ACC112 (cell line): ENCODE results near the gene HNRNPA0.

ENCODE experiments used
- H2AFZ ChIP-seq: fragments of 200-600 bp; sonication (generic); one replicate; pipeline ENCODE4 v1.6.0; 2017; ENCODE audit warnings: antibody characterized with exemption, low read length; ENCODE audit not compliant: unreplicated experiment
- H3K27ac ChIP-seq: fragments of 200-600 bp; sonication (generic); 2 replicates; pipeline ENCODE4 v1.5.1; 2014; ENCODE audit warnings: low read depth, mild to moderate bottlenecking, antibody characterized with exemption, low read length, moderate library complexity
- H3K27me3 ChIP-seq: fragments of 200-600 bp; sonication (generic); 2 replicates; pipeline ENCODE4 v1.6.1; 2014; ENCODE audit warnings: mild to moderate bottlenecking, antibody characterized with exemption, low read length, moderate library complexity, mixed read lengths; ENCODE audit not compliant: insufficient read depth
- H3K36me3 ChIP-seq: fragments of 200-600 bp; sonication (generic); 2 replicates; pipeline ENCODE4 v1.6.1; 2016; ENCODE audit warnings: mild to moderate bottlenecking, antibody characterized with exemption, low read length, moderate library complexity, mixed read lengths; ENCODE audit not compliant: insufficient read depth
- H3K4me1 ChIP-seq: fragments of 200-600 bp; sonication (generic); one replicate; pipeline ENCODE4 v1.6.1; 2016; ENCODE audit warnings: low read length, mixed read lengths; ENCODE audit not compliant: insufficient read depth, unreplicated experiment, control insufficient read depth
- H3K4me3 ChIP-seq: fragments of 200-600 bp; sonication (generic); 2 replicates; pipeline ENCODE4 v1.5.1; 2014; ENCODE audit warnings: mild to moderate bottlenecking, low read depth, low read length
- H3K79me2 ChIP-seq: fragments of 200-600 bp; sonication (generic); one replicate; pipeline ENCODE4 v1.6.0; 2016; ENCODE audit warnings: low read length; ENCODE audit not compliant: control insufficient read depth, unreplicated experiment, insufficient read depth

HNRNPA0 gene

DNA sequence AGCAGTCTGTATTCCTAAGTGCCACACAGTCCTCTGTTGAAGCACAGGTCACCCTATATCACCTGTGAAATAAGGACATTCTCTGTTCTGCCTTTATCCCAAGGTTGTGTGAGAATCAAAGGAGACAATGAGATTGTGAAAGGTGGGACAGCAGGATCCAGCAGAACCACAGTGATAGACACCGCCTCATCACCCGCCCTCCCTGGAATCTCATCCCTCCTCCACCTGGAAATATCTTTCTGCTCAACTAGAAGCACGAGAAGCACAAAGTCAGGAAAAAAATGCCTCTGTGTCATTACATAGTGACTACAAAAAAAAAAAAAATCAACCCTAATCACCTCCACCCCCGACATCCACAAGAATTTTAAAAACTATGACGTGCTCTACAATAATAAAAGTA, 50.6 kb downstream of the HNRNPA0 start:
- no peak overlapping the region for H2AFZ ChIP-seq
- H3K79me2 ChIP-seq, result no peaks in the 10 kb centered on the region
- H3K4me1 ChIP-seq, result peaks cover 5% of the 10 kb centered on the region
- H3K36me3 ChIP-seq, result no peaks in the 10 kb centered on the region
- no peak overlapping the region for H3K4me3 ChIP-seq
- no peak overlapping the region for H3K27ac ChIP-seq
- no peaks in the 10 kb centered on the region for H3K27me3 ChIP-seq

DNA sequence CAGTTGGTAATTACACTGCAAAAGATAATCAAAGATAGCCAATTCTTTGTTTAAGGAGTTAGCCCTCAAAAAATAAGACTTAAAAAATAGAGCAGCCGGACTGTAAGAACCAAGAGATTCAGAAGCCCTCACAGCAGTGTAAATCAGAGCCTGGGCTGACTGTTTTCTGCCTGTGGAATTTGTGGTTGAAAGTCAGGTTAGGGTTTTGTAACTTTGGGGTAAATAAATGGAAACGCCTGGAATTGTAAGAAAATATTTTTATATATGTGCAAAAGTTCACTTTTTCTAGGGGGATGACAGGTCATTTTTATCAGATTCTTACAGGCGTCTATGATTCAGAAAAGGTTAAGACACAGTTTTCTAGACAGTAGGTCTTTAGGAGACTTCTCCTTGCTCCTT, 53.9 kb downstream of the HNRNPA0 start:
- Histone ChIP-seq H3K79me2 (no peaks in the 10 kb centered on the region), H2AFZ (no peak overlapping the region), H3K27ac (no peak overlapping the region), H3K36me3 (no peaks in the 10 kb centered on the region), H3K4me1 (peaks cover 8% of the 10 kb centered on the region), H3K4me3 (no peak overlapping the region), H3K27me3 (no peaks in the 10 kb centered on the region)

DNA sequence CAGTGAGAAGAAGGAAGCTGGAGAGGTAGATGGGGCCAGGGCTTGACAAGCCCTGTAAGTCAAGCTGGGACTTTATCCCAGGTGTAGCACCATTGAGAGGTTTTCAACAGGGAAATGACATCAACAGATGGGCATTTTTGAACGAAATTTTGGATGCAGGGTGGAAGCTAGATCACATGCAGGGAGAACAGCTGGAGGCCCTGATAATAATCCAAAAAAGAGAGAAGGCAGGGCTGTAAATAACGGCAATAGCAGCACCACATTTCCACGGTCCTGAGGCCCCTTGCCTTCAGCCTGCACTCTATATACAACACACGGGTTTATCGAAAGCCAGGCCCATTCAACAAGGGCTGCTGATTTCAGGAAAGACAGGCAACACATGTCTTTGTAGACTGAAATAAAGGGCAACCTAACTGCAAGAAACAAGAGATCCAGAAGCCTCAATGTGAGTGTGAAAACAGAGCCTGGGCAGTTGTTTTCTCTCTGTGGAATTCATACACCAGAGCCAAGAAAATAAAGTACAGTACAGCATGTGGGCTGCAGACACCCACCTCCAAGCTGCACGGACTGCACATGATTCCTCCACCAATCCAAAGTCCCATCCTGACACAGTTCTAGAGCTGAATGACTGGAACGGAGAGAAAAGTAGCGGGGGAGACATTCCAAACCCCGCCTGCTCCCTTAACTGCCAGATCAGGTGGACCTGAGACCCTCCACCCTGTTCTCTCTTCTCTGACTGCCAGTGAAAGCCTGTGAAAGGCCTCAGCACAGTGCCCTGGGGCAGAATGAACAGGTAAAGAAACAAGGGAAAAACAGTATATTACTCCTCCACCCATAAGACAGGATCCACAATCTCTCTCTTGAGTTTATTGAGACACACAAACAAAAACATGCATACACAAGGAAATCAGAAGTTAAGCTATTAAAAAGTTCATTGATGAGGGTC, 54.6 kb downstream of the HNRNPA0 start:
- Histone ChIP-seq H3K27me3 (no peaks in the 10 kb centered on the region), H2AFZ (no peak overlapping the region), H3K36me3 (no peaks in the 10 kb centered on the region), H3K4me1 (peaks cover 8% of the 10 kb centered on the region), H3K79me2 (no peaks in the 10 kb centered on the region), H3K27ac (no peak overlapping the region), H3K4me3 (no peak overlapping the region)

DNA sequence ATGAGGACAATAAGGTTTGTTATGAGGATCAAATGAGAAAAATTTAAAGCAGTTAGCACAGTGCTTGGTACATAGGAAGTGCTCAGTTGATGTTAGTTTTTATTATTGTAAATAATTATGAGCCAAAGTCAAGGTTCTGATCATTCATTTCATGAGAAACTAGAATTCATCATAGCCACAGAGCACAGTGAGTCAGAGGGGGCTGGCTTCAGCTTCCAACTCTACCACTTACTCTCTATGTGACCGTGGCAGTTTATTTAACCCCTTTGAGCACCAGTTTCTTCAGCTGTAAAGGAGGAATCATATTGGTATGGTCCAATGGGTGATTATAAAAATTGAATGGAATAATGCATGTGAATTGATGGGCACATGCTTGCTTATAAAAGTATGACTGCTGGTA, 57.7 kb downstream of the HNRNPA0 start:
- peaks cover 8% of the 10 kb centered on the region for H3K4me1 ChIP-seq
- H3K36me3 ChIP-seq, result no peaks in the 10 kb centered on the region
- no peak overlapping the region for H3K4me3 ChIP-seq
- no peaks in the 10 kb centered on the region for H3K79me2 ChIP-seq
- H3K27ac ChIP-seq, result no peak overlapping the region
- no peak overlapping the region for H2AFZ ChIP-seq
- no peaks in the 10 kb centered on the region for H3K27me3 ChIP-seq

DNA sequence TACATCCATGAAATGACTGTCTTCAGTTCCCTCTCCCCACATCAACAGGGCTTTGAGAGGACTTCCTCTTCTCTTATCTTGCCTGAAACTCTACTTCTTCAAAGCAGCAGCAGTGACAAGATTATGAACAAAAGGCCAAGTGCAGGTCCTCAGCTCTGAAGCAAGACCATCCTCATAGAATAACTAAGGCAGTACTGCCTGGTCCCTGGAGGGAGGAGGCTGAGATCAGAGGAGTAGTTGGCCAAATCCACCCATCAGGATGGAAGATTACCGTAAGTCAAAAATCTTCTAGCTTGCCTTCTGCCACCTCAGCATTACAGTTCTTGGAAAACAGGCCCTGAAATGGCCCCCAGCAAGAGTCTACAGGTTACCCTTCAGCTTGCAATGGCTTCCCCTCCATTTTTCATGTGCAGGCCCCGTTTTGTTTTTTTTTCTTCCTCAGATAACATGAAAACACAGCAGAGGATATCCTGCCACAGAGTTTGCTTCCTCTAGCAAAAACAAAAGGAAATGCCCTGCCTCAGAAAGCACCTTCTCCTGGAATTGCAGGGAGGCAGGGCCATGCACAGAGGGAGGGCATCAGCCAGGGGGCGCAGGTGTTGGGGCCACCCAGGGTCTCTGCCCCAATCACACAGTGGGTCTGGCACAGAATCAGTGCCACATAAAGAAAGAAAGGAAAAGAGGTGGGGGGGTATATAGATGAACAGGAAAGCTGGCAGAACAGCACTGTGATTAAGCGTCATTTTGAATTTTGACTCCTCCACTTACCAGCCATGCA, 58.3 kb downstream of the HNRNPA0 start:
- H3K79me2 ChIP-seq, result no peaks in the 10 kb centered on the region
- H3K4me3 ChIP-seq, result no peak overlapping the region
- no peak overlapping the region for H3K27ac ChIP-seq
- H3K4me1 ChIP-seq, result peaks cover 8% of the 10 kb centered on the region
- no peaks in the 10 kb centered on the region for H3K36me3 ChIP-seq
- H3K27me3 ChIP-seq, result no peaks in the 10 kb centered on the region
- no peak overlapping the region for H2AFZ ChIP-seq
